Erythroblast (primary cell): ENCODE data around the gene FOXK1.

Experiments used
- DNase-seq, 2 experiments: peaks; one replicate each; lab custom pipeline; 2025; lab: John Stamatoyannopoulos, UW
- GATA1 ChIP-seq: IDR thresholded peaks from 2 replicates; pipeline ENCODE4 v1.6.1; 2011; ENCODE audit warnings: low read depth, mild to moderate bottlenecking, control low read depth, low read length, moderate library complexity
- POLR2A ChIP-seq: IDR thresholded peaks from 2 replicates; pipeline ENCODE4 v1.6.1; 2011; ENCODE audit warnings: mild to moderate bottlenecking, low read length

Gene FOXK1

DNA sequence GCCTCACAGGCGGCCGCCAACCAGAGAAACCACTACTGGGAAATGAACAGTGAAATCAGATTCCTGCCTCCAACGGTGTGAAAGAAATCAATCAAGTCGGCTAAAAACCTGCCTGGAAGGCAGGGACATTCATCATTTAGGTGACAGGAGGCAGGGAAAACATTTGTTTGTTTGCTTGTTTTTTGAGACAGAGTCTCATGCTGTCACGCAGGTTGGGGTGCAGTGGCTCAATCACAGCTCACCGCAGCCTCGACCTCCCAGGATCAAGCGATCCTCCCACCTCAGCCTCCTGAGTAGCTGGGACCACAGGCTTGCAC is 123.8 kb downstream of the FOXK1 start:
- no peak for DNase-seq
- TF ChIP-seq POLR2A (no peak), GATA1 (no peak)

DNA sequence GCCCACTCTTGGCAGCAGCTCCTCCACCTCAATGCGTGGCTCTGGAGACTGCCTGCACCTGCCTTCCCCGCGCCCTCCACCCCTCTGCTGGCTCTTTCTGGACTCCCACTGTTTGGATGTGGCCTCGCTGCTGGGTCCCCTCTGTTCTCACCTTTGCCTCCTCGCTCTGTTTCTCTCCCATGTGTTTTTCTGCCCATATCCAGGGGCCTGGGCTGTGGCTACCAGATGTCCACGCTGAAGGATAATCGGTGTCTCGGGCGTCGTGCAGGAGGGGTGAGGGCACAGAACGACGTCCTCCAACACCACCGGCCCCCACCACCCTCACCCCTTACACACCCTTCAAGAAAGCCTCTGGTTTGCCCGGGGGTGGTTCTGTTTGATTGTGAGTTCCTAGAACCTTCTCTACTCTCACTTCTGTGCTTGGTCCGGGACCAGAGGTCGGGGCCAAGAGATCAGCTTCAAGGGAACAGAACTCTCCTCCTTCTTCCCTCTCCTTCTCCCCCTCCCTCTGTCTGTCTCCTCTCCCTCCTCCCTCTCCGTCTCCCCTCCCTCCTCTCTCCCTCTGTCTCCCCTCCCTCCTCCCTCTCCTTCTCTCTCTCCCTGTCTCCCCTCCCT is 125.0 kb downstream of the FOXK1 start:
- DNase-seq: no peak

DNA sequence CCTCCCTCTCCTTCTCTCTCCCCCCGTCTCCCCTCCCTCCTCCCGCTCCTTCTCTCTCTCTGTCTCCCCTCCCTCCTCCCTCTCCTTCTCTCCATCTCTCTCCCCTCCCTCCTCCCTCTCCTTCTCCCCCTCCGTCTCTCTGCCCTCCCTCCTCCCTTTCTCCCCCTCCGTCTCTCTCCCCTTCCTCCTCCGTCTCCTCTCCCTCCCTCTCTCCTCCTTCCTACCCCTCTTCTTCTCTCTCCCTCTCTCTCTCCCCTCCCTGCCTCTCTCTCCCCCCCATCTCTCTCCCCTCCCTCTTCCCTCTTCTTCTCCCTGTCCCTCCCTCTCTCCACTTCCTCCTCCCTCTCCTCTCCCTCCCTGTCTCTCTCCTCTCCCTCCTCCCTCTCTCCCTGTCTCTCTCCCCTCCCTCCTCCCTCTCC is 125.5 kb downstream of the FOXK1 start:
- no peak for DNase-seq
- TF ChIP-seq POLR2A: no peak
- no peak for TF ChIP-seq GATA1

More for the DNA sequence above, 125.0 kb downstream of the FOXK1 start:
- TF ChIP-seq POLR2A (no peak), GATA1 (no peak)

DNA sequence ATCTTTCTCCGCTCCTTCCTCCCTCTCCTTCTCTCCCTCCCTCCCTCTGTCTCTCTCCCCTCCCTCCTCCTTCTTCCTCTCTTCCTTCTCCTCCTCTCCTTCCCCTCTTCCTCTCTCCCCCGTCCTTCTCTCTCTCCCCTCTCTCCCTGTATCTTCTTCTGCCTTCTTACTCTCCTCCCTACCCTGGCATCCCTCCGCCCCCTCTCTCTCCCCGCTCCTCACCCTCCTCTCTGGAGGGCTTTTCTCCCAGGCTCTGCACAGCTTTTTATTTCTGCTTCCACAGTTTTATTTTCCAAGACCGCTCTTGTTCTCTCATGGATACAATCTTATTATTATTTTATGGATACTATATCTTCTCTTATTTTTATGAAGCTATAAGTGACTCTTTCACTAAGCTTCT is 125.9 kb downstream of the FOXK1 start:
- DNase-seq: no peak
- TF ChIP-seq POLR2A (no peak), GATA1 (no peak)

DNA sequence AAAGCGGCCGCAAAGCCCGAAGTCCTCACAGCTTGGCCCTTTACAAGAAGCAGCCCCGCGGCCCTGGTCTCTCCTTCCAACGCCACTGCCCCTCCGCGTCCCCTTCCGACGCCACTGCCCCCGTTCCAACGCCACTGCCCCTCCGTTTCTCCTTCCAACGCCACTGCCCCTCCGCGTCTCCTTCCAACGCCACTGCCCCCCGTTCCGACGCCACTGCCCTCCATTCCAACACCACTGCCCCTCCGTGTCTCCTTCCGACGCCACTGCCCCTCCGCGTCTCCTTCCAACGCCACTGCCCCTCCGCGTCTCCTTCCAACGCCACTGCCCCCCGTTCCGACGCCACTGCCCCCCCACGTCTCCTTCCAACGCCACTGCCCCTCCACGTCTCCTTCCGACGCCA is 126.5 kb downstream of the FOXK1 start:
- no peak for DNase-seq
- TF ChIP-seq GATA1: no peak
- TF ChIP-seq POLR2A: no peak

DNA sequence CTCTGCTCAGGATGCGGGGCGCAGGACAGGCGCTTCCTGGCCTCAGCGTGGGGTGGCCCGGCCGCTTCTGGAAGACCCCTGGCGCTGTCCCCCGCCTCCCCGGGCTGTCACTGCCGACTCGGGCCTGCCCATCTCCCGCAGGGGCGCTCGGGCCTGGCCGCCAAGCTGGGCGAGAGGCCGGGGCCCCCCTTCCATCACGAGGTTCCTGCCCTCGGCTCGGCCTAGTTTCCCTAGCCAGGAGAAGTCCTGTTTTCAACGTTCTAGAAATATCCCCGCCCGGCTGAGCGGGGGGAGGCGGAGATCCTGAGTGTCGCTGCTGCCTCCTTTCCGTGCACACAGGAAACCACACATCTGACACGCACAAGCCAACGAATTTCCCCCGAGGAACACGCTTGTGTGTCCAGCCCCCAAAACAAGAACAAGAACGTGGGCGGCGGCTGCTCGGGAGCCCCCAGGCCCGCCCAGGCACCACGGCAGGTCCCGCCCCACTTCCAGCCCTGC is 127.0 kb downstream of the FOXK1 start:
- no peak for DNase-seq
- TF ChIP-seq POLR2A (no peak), GATA1 (no peak)

DNA sequence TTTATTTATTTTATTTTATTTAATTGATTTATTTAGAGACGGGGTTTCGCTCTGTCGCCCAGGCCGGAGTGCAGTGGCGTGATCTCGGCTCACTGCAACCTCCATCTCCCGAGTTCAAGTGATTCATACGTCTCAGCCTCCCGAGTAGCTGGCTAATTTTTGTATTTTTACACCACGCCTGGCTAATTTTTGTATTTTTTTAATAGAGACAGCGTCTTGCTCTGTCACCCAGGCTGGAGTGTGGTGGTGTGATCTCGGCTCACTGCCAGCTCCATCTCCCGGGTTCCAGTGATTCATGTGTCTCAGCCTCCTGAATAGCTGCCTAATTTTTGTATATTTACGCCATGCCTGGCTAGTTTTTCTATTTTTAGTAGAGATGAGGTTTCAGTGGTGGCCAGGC is 127.6 kb downstream of the FOXK1 start:
- DNase-seq: no peak
- TF ChIP-seq GATA1 (no peak), POLR2A (no peak)

DNA sequence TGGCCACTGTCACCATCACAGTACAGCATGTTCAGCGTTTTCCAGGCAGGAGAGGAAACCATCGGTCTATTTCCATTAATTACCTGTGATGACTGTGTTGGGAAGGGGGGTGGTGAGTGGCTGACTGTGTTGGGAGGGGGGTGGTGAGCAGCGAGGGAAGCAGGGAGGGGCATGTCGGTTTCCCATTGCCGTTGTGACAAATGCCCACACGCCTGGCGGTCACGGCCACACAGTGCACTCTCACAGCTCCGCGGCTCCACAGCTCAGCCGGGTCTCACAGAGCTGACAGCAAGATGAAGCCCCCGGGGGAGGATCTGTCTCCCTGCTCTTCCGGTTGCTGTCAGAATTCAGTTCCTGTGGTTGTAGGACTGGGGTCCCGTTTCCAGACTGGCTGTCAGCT is 132.3 kb downstream of the FOXK1 start:
- DNase-seq: no peak
- TF ChIP-seq POLR2A (no peak), GATA1 (no peak)

DNA sequence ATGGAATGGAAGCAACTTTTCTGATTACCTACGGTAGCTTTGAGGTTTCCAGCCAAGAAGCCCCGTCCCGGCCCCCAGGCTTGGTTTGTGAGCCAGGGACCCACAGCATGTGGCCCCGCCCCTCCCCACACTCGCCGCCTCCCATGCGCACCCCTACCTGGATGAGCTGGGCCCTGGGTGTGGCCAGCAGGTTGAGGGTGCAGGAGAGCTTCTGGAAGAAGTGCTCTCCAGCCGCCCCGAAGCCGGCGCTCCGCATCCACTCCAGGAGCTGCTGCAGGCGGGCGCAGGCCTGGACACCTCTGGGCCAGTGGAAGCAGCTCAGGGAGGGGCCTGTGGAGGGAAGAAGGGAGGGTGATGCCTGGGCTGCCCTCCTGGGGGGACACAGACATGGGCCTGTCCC is 133.0 kb downstream of the FOXK1 start:
- no peak for TF ChIP-seq GATA1
- no peak for TF ChIP-seq POLR2A
- no peak for DNase-seq

DNA sequence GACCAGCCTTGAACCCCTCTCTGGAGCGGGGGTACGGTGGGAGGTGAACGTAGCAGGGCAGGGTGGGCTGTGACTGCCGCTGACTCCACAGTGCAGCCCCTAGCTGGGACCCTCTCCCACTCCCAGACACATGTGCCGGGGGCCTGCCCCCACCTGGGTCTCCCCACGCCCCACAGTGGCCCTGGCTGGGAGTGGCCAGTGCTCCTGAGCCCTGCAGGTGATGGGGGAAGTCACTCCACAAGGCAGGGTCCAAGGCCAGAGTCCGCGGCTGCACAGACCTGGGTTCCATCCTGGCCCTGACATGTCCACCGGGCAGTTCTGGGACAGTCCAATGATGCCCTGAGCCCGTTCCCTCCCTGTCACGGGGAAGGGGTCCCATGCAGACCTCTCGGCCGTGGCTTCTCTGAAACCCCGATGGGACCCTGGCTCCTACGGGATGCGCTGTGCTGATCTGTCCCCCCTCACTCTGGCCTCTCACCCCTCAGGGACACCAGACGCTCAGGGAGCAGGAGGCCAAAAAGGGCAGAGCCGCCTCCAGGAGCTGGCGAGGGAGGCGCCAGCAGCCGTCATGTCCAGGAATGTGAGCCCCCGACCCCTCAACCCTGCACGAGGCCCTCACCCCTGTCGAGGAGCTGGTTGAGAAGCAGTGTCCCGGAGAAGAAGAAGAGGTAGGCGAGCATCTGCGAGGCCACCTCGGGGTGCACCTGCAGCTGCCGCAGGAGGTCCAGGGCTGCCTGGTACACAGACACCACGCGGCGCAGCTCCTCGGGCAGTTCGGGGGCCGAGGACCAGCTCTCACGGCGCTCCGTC is 133.7 kb downstream of the FOXK1 start:
- no peak for TF ChIP-seq POLR2A
- TF ChIP-seq GATA1: no peak
- no peak for DNase-seq

DNA sequence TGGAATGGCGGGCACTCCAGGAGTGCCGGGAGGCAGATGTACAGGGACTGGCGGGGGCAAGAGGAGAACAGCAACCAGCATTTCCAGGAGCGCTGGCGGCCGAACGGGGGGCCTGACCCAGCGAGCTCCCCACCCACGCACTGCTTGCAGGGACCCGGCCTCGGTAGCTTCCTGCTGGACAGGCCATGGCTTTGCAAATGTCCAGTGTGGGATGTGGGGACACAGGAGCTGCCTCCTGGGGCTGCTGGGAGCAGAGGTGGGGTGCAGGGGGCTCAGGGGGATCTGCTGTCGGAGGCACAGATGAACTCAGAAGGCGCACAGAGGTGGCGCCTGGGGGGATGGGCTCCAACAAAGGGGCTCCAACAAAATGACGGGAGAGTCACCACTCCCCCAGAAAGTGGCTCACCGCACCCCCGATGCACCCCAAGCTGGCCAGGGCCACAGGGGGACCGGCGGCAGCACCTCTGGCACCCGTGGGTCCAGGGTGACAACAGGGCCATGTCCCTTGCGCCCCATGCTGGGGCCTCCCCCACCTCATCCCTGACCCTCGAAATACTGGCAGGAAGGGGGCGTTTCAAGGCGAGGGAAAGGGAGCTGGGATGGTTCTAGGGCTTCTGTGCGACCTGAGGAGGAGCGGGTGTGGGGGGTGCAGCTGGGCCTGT is 134.5 kb downstream of the FOXK1 start:
- TF ChIP-seq GATA1: no peak
- no peak for TF ChIP-seq POLR2A
- no peak for DNase-seq

DNA sequence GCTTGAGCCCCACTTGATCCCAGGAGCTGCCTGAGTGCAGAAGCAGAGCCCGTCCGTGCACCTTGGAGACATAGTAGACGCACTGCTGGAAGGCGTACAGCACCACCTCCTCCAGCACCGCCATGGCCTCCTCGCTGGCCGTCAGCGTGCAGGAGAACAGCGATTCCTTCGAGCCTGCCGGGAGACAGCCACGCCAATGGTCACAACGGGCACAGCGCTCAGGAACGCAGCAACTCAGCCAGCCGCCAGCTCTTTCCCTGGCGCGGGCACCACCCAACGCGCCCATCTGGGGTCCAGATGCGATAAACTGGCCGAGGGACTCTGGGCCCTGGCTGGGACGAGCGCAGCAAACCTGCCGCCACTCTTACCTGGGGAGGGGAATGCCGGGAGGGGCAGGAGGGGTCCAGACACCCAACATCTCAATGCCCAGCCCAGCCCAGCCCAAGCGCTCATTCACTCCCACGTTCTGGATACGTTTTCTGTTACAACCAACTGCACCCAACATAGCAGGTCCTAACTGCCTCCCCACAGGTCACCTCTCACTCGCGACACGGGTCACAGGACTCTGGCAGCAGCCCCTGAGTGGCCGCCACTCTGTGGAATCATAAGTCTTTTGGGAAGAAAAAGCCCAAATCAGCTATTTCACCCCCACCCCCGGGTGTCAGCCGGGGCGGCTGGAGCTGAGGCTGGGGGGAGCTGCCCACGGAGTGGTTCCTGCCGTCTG is 135.2 kb downstream of the FOXK1 start:
- no peak for DNase-seq
- TF ChIP-seq GATA1 (no peak), POLR2A (no peak)

DNA sequence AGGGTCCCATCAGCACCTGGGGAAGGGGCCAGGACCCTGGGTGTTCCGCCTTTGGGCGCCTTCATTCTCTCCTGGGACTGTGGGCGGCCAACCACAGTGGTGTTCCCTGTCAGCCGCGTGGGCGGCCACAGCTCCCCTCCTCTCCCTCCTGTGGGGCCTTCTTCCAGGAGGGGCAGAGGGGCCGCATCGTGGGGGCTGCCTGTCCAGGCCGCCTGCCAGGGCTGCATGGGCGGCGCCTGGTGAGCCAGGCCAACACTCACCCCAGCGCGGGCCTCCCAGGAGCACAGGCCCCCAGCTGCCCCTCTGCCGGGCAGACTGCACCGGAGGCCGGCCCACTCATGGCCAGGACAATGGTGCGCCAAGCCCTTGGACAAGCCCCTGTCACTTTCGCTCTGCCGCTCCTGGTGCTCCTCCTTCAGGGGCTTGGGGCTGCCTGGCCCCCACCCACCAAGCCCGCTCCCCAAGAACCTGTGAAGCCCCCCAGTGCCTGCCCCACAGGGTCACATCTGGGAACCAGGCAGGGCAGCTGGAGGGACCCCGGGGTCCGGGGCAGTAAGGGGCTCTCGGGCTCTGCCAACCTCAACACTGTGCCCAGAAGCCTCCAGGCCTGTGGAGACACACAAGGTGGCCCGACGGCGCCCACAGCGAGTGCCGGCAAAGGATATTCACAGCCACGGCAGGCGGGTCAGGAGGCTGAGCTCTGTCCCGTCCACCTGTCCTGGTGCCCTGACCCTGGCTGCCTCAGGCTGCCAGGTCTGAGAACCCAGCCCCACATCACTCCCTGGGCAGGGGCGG is 136.1 kb downstream of the FOXK1 start:
- TF ChIP-seq GATA1: no peak
- TF ChIP-seq POLR2A: no peak

More for the DNA sequence above, 136.1 kb downstream of the FOXK1 start:
- no peak for DNase-seq
